RCC 7860 (cell line): ENCODE results near the gene RPL29.

Experiments used
- DNase-seq: peaks from one replicate; pipeline ENCODE4 v3.0.0-alpha.2; 2015; ENCODE audit warnings: low spot score
- FAIRE-seq: peaks from 2 replicates; lab custom pipeline; 2012; peaks lifted over from hg19 to GRCh38; lab: Jason Lieb, UNC

Gene RPL29

DNA sequence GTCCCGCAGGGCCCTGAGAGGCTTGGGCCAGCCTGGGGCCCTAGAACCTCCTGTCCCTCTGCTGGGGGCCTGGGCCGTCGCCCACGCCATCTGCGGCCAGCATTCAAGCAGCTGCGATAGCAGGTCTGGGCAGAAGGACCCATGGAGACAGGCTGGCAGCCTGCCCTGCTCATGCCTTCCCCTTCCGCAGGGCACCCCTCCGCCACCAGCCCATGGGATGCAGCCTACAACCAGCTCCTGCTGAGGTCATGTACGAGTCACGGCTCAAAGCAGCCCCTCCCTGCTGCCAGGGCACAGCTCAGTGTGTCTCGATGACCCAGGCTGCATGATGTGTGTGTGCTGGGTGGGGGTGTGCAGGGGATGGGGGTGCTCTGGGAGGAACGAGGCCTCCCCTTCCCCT is 32.9 kb upstream of the RPL29 start:
- no peak for DNase-seq
- FAIRE-seq = no peak

DNA sequence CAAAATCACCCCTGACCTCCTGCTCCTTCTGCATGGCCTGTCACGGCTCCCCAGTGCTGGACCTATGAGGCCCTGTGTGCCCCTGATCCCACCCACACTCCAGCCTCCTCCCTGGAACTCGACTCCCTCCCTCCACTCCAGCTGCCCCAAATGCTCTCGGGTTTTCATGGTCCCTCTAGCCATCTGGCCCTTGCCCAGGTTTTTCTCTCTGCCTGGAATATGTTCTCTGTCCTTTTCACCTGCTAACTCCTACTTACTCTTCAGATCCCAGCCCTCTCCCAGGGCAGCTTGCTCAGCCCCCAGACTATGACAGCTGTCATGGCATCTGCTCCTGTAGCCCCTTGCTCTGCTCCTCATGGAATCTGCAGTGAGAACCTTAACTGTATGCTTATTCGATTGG is 30.3 kb upstream of the RPL29 start:
- FAIRE-seq (no peak), DNase-seq (no peak)

DNA sequence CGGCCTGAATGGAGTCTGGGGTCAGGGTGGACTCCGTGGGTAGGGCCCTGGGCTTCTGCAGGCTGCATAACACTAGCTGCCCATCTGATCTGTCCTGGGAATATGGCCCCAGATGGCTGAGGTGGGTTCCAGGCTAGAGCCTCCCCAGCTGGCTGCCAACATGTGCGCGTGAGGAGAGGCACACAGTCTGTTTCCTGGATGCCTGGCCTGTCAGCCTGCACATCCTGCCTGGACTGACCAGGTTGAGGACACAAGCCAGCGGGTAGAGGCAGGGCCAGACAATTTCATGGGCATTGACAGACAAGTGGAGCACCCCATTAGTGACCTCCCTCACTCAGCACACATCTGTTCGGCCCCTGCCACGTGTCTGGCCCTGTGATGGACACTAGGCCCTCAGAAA is 29.8 kb upstream of the RPL29 start:
- no peak for FAIRE-seq
- DNase-seq = no peak

DNA sequence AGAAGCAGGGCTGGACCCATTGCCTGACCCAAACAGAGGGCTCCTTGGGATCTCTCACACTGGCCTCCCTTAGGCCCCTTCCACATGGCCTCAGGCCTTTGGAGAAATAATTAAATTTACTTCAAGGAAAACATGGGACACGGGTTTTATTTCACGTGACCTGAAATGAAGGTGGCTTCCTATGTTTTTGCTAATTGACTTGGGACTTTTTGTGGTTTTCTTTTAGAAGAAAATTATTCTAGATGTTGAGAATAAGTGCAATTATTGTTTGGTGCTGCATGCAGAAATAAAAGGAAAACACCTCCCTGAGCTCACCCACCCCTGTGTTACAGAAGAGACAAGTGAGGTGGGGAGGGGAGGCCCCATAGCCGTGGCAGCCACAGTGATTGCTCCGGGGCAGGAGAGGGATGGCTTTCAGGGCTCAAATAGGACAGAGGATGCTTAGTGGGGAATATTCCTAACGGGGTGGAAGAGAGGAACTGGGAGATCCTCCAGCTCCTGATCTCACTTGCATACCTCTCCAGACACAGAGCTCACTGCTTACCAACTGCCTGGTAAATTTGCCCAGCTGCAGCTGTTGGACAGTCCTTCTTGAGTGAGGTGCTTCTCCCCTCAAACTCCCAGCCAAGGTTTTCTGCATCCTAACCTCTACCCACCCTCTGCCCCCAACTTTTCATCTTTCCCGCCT is 29.2 kb upstream of the RPL29 start:
- FAIRE-seq (no peak), DNase-seq (no peak)

DNA sequence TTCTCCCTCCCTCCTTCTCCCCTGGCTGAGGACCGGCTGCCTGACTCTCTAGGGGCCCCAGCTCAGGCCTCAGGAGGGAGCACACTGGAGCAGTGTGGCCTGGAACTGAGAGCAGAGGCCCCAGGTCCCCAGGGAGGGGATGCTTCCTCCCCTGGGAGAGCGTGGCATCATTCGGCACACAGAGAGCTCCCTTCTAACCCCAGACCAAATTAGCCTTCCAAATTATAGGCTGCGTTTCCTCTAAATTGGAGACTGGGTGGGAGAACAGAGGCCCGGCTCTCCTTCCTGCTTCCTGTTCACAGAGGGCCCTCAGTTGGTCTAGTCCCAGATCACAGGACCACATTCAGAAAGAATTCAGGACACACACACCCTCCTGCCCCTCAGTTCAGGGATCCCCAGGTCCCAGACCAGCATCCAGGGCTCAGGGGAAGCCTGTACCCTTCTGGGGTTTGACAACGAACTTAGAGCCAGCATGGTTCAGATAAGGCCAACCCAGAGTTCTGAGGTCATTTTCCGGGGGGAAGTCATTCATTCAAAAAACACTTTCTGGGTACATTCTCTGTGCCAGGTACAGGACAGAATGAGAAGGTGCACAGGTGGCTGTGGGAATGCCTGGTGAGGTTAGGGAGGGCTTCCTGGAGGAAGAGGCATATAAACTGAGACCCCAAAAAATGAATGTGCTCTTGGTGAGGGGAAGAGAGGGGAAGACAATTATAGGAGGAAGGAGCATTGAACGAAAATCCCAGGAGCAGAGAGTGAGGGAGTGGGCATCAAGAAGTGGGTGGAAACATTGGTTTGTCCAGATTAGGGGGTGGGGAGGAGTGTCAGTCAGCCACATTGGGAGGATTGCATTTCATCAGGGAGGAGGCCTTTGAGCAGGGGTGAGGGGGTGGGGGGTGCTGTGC is 28.4 kb upstream of the RPL29 start:
- no peak for DNase-seq
- FAIRE-seq = no peak

DNA sequence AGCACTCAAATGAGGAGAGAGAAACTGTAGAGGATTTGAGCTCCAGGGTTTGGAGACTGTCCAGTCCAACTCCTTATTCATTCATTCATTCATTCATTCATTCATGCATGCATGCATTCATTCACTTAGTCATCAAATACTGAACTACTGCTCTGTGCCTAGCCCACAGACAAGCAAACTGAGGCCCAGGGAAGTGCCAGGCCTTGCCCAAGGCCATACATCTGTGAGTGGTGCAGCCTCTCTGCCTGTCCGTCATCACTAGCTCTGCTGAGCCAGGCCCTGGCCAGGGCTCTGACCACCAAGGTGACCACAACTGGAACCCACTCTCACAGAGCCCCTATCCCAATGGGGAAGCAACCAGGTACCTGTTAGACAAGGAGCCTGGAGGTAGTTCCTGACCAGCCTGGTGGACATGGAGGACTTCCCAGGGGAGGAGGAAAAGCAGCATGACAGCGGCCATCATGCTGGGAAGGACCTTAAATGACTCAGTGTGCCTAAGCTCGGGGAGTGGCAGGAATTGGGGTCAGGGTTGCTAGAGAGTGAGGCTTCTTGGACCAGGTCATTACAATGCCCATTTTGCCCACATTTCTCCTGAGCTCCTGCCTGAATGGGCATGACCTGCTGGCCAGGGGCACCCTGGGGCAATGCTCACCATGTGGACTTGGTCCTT is 27.5 kb upstream of the RPL29 start:
- DNase-seq = no peak
- FAIRE-seq = no peak

DNA sequence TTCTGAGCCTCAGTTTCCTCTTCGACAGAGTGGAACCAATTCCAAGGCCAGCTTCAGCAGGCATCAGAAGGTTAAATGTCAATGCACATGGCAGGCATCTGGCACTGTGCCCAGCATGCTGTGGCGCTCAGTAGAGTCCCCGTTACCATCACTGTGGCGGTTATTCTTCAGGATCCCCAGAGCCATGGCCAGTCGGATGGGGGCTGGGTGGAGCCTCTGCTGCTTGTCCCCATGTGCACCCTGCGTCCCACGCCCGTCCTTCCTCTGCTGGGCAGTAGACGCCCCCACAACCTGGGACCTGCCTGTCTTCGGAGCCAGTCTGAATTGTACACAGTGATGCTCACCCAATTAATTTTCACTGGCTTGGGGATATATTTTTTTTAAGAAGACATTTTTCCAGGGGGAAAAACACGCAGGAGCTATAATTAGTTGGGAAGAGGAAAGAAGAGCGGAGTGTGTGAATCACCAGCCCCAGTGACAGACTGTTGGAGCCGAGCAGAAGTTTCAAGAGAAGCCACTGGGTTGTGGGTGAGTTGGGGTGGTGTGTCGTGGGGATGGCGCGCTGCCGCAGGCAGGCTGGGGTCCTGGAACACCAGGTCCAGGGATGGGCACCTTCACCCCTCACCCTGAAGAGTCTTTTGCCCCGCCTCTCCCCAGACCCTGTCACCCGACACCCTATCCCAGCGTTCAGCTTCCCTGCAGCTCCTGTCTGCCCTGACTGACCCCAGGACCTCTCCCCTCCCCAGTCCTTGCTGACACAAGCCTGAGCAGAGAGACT is 26.8 kb upstream of the RPL29 start:
- DNase-seq (no peak), FAIRE-seq (no peak)

DNA sequence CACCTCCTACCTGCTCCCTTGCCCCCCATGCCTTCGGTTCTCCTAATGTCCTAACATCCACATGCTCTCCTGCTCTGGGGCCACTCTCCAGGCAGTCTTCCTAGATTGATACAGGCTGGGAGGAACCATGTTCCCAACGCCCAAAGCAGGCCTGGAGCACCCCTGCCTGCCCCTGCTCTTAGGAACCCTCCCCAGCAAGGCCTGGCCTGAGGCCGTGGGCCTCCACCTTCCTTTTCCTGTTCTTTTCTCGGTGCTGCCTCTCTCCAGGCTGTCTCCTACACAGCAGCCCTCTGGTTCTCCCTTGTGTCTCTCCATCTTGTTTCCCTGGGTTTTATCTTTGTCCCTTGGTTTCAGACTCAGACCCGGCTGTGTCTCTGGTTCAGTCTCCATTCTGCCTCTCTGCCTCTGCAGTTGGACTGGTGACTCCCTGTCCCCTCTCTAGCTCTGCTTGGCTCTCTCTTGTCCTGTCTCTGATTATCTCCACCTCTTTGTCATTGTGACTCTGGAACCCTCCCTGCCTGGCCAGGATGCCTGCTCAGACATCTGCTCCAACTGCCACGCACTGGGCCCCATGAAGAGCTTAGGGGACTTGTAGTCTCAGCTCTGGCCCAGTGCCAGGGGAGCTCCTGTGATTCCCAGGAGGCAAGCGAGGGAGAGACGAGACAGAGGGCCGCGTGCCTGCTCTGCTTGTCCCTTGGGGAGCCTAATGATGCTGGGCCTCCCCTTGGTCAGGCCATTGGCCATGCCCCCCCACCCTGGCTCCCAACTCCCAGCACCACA is 26.0 kb upstream of the RPL29 start:
- no peak for FAIRE-seq
- no peak for DNase-seq

DNA sequence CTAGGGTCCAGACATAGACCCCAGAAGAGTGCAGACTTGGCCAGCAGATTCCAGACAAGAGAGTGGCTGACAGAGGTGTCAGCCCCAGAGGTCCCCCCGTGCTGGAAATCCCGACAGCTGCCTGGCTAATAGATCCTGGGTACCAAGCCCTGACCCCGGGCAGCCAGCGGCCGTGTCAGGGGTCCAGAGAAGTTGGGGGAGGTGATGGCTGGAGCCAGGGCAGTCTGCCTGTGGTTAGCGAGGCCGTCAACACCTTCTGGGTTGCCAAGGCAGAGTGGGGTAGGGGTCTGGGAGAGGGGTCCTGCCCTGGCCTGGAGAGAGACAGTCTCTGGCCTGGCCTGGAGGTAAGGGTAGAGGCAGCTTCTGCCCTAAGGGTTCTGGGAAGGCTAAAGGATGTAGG is 25.1 kb upstream of the RPL29 start:
- no peak for FAIRE-seq

DNA sequence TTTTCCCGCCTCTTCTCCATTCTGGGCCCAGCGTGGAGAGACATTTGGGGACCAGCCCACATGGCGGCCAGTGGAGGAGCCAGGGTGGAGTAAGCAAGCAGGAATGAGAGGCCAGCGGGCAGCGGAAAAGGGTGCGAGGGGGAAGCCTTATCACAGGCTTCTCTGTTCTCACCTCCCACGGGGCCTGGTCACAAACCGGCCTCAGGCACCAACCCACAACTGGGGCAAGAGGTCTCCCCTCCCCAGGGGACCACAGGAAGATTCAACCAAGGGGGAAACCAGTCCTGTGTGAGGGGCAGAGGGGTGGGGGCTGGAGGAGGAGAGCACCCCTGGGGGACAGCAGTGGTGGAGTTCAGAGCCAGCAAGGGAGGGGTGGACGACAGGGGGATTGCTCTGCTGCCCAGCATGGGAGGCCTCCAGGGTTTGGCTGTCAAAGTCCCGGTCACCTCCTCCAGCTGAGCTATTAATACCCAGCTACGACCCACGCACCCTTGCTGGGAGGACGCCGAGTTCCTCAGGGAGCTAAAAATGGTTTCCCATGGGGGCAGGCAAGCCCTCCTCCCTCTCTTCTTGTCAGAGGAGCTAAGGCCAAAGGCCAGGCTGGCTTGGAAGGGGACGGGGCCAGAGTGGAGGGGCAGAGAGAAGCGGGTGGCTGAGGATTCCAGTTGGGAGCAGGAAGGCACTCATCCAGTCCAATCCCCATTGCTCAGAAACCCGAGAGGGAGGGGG is 23.8 kb upstream of the RPL29 start:
- FAIRE-seq = no peak
- DNase-seq = no peak

More for the DNA sequence above, 25.1 kb upstream of the RPL29 start:
- DNase-seq = no peak

DNA sequence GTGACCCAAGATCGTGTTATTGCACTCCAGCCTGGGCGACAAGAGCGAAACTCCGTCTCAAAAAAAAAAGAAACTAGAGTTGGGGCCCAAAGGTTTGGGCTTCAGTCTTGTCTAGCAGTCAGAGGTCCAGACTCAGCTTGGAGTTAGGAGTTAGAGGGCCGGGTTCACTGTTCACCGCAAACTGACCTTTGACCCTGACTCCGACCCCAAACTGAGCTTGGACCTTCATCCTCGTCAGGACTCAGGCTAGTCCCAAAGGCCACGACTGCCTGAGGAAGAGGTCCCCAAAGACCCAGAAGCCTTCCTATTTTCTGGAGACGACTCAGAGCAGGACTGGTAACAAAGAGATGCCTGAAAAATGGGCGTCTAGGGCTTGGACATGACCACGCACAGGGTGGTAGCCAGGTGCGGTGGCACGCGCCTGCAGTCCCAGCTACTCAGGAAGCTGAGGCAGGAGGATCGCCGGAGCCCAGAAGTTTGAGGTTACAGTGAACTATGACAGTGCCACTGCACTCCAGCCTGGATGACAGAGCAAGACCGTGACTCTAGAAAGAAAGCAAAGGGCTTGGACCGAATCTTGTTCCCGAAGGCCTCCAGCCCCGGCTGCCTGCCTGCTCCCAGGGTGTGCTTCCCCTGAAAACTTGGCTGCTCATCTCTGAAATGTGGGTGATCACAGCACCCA is 22.8 kb upstream of the RPL29 start:
- no peak for DNase-seq
- no peak for FAIRE-seq

DNA sequence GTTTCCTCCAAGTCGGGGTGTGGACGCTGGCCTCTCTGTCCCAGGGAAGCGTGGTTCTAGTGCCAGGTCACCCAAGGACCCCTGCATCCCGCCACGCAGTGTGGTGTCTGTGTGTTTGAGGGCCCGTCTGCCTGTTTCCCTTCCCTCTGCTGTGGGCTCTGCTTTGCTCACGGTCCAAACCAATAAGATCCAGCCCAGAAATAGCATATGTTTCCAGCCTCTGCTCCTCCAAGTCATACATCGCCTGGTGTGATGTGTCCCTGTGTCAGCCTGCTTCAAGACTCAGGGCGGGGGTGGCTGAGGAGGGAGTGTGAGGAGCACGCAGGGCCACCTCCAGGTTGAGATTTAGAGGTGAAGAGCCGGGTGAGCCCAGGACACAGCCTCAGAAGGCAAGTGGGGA is 21.9 kb upstream of the RPL29 start:
- DNase-seq (no peak), FAIRE-seq (no peak)

DNA sequence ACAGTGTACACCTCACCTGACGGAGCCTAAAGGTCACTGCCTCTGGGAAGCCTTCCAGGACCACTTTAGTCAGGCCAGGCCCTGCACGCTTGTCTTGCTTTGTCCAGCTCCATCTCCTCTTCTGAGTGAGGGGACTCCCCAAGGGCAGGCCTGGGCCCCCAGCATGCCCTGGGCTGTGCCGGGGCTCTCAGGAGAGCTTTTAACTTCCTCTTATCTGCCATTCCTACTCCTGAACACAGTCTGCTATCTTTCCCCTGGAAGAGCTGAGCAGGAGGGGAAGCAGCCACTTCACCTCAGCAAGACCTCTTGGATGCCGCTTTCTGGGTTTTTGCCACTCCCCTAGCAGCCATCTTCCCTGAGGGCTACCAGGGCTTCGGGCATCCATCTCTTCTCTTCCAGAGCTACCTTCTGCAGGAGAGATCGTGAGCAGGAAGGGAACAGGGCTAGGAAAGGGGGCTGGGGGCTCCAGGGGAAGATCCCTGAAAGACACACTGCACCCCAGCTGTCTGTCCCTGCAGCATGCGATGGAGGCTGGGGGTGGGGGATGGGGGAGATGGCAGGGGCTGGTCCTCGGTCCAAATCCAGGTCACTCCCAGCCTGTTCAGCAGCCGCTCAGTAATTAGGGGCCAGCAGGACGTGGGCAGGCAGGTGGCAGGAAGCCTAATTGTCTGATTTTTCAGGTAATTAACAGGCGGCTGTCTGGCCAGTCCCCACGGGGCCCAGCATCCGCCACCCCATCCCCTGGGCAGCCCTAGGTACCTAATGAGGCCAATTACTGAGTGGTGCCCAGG is 19.9 kb upstream of the RPL29 start:
- FAIRE-seq (no peak), DNase-seq (no peak)

DNA sequence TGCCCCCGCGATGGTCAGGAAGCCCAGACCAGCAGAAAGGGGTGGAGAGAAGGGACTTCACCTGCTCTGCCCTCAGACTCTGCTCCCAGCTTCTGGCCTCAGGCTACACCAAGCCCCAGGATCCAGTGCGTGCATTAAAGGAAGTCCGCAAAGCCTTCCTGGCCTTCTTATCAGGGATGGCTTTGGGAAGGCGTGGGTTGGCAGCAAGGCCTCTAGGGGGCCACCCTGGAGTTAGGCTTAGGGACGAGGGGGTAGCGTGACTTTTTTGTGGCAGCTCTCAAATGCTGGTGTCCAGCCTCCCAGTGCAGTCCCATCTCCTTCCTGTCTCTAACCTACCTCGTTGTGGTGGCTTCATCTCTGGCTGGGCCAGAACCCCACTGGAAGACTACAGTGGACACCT is 18.9 kb upstream of the RPL29 start:
- DNase-seq (no peak), FAIRE-seq (no peak)

DNA sequence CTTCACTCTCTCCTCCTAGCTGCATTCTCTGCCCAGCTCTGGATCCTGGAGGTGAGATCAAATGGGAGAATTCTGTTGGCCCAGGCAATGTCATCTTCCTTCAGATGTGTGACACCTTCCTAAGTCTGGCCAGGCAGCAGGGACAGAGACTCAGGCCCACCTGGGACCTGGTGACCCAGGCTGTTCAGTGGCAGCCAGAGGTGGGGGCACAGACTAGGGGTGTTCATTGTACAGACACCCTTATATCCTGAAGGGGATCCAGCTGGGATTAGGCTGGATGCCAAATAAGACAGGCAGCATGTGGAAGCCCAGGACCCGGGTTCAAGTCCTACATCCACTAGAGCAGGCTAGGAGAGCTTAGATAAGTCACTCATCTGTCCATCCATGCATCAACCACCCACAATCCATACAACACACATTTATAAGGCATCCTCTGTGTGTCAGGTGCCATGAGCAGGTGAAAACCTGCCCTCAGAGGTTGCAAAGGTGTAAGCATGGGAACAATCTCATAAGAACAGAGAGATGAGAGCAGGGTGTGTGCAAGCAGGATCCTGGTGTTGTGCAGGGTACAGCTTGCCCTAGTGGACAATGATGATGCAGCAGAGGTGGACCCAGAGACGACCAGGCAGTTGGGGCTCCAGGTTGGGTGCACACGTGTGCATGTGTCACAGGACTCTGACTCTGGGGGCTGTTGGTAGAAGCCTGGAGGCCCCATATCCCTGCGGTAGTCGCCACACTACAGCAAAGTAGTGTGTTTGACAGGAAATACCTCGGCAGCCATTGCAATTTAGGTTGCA is 18.3 kb upstream of the RPL29 start:
- no peak for DNase-seq
- no peak for FAIRE-seq

DNA sequence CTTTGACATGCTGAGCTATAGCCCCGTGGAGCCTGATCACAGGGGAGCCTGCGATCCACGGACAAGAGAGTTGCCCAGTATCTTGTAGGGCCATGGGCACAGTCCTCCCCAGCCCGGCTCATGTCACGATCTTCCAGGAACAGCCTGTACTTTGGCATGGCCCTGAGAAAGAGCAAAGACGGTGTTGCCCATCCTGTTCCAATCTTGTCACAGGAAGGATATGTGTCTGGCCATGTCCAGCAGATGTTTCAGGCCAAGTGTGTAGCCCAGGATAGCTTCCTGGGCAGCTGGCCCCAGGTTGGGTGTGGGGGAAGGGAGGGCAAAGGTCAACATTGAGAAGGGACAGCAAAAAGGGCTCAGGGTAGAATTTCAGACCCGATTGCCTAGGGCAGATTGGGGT is 17.0 kb upstream of the RPL29 start:
- FAIRE-seq (no peak), DNase-seq (no peak)

DNA sequence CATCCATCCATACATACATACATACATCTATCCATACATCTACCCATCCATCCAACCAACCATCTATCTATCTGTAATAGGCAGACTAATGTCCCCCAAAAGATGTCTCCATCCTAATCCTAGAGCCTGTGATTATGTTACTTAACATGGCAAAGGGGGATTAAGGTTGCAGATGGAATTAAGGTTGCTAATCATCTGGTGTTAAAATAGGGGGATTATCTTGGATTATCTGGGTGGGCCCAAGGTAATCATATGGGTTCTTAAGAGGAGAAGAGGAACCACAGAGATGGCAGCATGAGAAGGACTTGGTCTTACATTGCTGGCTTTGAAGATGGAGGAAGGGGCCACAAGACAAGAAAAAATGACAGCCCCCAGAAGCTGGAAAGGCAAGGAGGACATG is 14.7 kb upstream of the RPL29 start:
- FAIRE-seq = no peak
- DNase-seq = no peak

DNA sequence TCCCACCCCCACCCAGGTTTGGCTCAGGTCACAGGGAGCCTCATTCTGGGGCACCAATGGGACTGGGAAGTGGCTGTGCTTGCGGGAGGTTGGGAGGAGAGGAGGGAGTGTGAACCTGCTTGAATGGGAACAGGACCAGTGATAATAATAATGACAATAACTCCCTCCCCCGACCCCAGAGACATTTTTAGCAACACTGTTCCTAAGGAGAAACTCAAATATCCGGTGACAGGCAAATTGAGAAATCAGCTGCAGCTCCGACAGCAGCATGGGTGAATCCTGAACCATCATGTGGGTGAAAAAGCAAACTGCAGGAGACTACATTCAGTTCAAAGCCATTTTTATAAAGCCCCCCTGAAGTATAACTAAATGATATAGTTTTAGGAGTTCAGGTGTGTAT is 11.6 kb upstream of the RPL29 start:
- FAIRE-seq (no peak), DNase-seq (no peak)
